MM.1S (cell line): ENCODE results near the gene WASL.

Experiments
- DNase-seq: peaks from one replicate; pipeline ENCODE4 v3.0.0-alpha.2; 2015
- H2AFZ ChIP-seq: fragments of 300-600 bp; sonication (generic); 2 replicates; pipeline ENCODE4 v1.6.0; 2016; ENCODE audit warnings: antibody characterized with exemption, low read length
- H3F3A ChIP-seq: fragments of 300-600 bp; sonication (generic); 2 replicates; pipeline ENCODE4 v1.6.1; 2016; ENCODE audit warnings: mild to moderate bottlenecking, antibody characterized with exemption, low read length, moderate library complexity, mixed read lengths; ENCODE audit not compliant: insufficient read depth
- H3K27ac ChIP-seq: fragments of 300-600 bp; sonication (generic); 2 replicates; pipeline ENCODE4 v1.5.1; 2016; ENCODE audit warnings: mild to moderate bottlenecking, low read length
- H3K27me3 ChIP-seq: fragments of 300-600 bp; sonication (generic); replicated peaks from 2 replicates; pipeline ENCODE4 v1.6.0; 2016; ENCODE audit warnings: low read length; ENCODE audit not compliant: insufficient read depth
- H3K36me3 ChIP-seq: fragments of 300-600 bp; sonication (generic); replicated peaks from 2 replicates; pipeline ENCODE4 v1.6.1; 2016; ENCODE audit warnings: mild to moderate bottlenecking, low read length, mixed read lengths; ENCODE audit not compliant: insufficient read depth
- H3K4me1 ChIP-seq: fragments of 300-600 bp; sonication (generic); 2 replicates; pipeline ENCODE4 v1.6.1; 2016; ENCODE audit warnings: low read length, mixed read lengths
- H3K4me2 ChIP-seq: fragments of 300-600 bp; sonication (generic); 2 replicates; pipeline ENCODE4 v1.6.0; 2016; ENCODE audit warnings: low read depth, low read length
- H3K4me3 ChIP-seq: fragments of 300-600 bp; sonication (generic); 2 replicates; pipeline ENCODE4 v1.5.1; 2016; ENCODE audit warnings: low read length, mixed read lengths
- H3K79me2 ChIP-seq: fragments of 300-600 bp; sonication (generic); 2 replicates; pipeline ENCODE4 v1.6.1; 2016; ENCODE audit warnings: mixed run types, low read length, mixed read lengths
- H3K9ac ChIP-seq: fragments of 300-600 bp; sonication (generic); 2 replicates; pipeline ENCODE4 v1.6.1; 2016; ENCODE audit warnings: low read length, mixed read lengths
- H3K9me2 ChIP-seq: fragments of 300-600 bp; sonication (generic); replicated peaks from 2 replicates; pipeline ENCODE4 v1.6.1; 2016; ENCODE audit warnings: mild to moderate bottlenecking, low read length, mixed read lengths; ENCODE audit not compliant: insufficient read depth
- H3K9me3 ChIP-seq: fragments of 300-600 bp; sonication (generic); replicated peaks from 2 replicates; pipeline ENCODE4 v1.6.1; 2016; ENCODE audit warnings: mild to moderate bottlenecking, low read length, mixed read lengths; ENCODE audit not compliant: insufficient read depth
- H4K20me1 ChIP-seq: fragments of 300-600 bp; sonication (generic); 2 replicates; pipeline ENCODE4 v1.6.1; 2016; ENCODE audit warnings: mild to moderate bottlenecking, low read length, moderate library complexity, mixed read lengths; ENCODE audit not compliant: insufficient read depth
- EZH2 ChIP-seq: fragments of 300-600 bp; sonication (generic); optimal IDR thresholded peaks from 2 replicates; pipeline ENCODE3; 2017; ENCODE audit warnings: low read depth, mild to moderate bottlenecking, antibody characterized with exemption, low read length, mixed read lengths
- EZH2phosphoT487 ChIP-seq: fragments of 300-600 bp; sonication (generic); IDR thresholded peaks from 2 replicates; pipeline ENCODE4 v1.6.1; 2018; ENCODE audit warnings: antibody characterized with exemption, low read length
- TF ChIP-seq, protein P1 (sequence below): fragments of 300-600 bp; sonication (generic); IDR thresholded peaks from 2 replicates; pipeline ENCODE4 v1.5.1; 2016; ENCODE audit warnings: antibody characterized with exemption, low read length, mixed read lengths

Gene WASL

GRCh38 chr7:123663200-123663599 is 85.6 kb downstream of the WASL start:
- H3K4me1 ChIP-seq: no peaks in the 10 kb centered on the region
- H3K9me2 ChIP-seq: no peaks in the 10 kb centered on the region
- DNase-seq: no peak
- no peak overlapping the region for H3K9ac ChIP-seq
- no peaks in the 10 kb centered on the region for H3K27me3 ChIP-seq
- no peaks in the 10 kb centered on the region for H3F3A ChIP-seq
- H4K20me1 ChIP-seq: no peaks in the 10 kb centered on the region
- TF ChIP-seq, protein P1, sequence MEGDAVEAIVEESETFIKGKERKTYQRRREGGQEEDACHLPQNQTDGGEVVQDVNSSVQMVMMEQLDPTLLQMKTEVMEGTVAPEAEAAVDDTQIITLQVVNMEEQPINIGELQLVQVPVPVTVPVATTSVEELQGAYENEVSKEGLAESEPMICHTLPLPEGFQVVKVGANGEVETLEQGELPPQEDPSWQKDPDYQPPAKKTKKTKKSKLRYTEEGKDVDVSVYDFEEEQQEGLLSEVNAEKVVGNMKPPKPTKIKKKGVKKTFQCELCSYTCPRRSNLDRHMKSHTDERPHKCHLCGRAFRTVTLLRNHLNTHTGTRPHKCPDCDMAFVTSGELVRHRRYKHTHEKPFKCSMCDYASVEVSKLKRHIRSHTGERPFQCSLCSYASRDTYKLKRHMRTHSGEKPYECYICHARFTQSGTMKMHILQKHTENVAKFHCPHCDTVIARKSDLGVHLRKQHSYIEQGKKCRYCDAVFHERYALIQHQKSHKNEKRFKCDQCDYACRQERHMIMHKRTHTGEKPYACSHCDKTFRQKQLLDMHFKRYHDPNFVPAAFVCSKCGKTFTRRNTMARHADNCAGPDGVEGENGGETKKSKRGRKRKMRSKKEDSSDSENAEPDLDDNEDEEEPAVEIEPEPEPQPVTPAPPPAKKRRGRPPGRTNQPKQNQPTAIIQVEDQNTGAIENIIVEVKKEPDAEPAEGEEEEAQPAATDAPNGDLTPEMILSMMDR: no peak
- TF ChIP-seq EZH2phosphoT487 (no peak), EZH2 (no peak)
- no peak overlapping the region for H3K4me2 ChIP-seq
- H3K79me2 ChIP-seq: no peaks in the 10 kb centered on the region
- no peak overlapping the region for H2AFZ ChIP-seq
- no peaks in the 10 kb centered on the region for H3K36me3 ChIP-seq
- H3K27ac ChIP-seq: no peak overlapping the region
- H3K9me3 ChIP-seq: no peaks in the 10 kb centered on the region
- H3K4me3 ChIP-seq: no peak overlapping the region

DNA sequence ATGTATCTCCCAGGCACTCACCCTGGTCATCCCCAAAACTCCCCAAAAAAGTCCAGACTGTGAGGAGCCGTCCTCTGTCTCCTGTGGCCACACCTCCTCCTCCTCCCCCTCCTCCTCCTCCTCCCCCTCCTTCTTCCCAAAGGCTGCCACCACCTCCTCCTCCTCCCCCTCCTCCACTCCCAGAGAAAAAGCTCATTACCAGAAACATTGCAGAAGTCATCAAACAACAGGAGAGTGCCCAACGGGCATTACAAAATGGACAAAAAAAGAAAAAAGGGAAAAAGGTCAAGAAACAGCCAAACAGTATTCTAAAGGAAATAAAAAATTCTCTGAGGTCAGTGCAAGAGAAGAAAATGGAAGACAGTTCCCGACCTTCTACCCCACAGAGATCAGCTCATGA is 86.0 kb downstream of the WASL start:
- Histone ChIP-seq H3K4me2 (no peak overlapping the region), H2AFZ (no peak overlapping the region), H3K27me3 (no peaks in the 10 kb centered on the region), H3K27ac (no peak overlapping the region), H3K36me3 (no peaks in the 10 kb centered on the region), H3K9me3 (no peaks in the 10 kb centered on the region), H4K20me1 (no peaks in the 10 kb centered on the region), H3K4me1 (no peaks in the 10 kb centered on the region), H3K4me3 (no peak overlapping the region), H3K9ac (no peak overlapping the region), H3K9me2 (no peaks in the 10 kb centered on the region), H3K79me2 (no peaks in the 10 kb centered on the region), H3F3A (no peaks in the 10 kb centered on the region)
- no peak for DNase-seq
- TF ChIP-seq, protein P1: no peak
- TF ChIP-seq EZH2phosphoT487 (no peak), EZH2 (no peak)

DNA sequence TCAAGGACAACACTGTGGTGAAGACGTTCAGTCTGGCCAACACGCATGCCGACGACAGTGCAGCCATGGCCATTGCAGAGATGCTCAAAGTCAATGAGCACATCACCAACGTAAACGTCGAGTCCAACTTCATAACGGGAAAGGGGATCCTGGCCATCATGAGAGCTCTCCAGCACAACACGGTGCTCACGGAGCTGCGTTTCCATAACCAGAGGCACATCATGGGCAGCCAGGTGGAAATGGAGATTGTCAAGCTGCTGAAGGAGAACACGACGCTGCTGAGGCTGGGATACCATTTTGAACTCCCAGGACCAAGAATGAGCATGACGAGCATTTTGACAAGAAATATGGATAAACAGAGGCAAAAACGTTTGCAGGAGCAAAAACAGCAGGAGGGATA is 86.5 kb downstream of the WASL start:
- Histone ChIP-seq H3F3A (no peaks in the 10 kb centered on the region), H3K9ac (no peak overlapping the region), H3K27ac (no peak overlapping the region), H3K27me3 (no peaks in the 10 kb centered on the region), H3K9me3 (no peaks in the 10 kb centered on the region), H3K79me2 (no peaks in the 10 kb centered on the region), H3K4me1 (no peaks in the 10 kb centered on the region), H3K4me2 (no peak overlapping the region), H2AFZ (no peak overlapping the region), H3K36me3 (no peaks in the 10 kb centered on the region), H4K20me1 (no peaks in the 10 kb centered on the region), H3K4me3 (no peak overlapping the region), H3K9me2 (no peaks in the 10 kb centered on the region)
- TF ChIP-seq EZH2phosphoT487 (no peak), EZH2 (no peak)
- TF ChIP-seq, protein P1: no peak
- DNase-seq: no peak
